ENCODE measurements around the gene OR2A5.

- TF ChIP-seq CTCF (IDR thresholded peaks at IDR 0.05) = no peak
- no peak for TF ChIP-seq POLR2A (IDR thresholded peaks at IDR 0.05)
Measured at GRCh38 chr7:144069511-144069910, 20.8 kb downstream of the OR2A5 start, which contains the start of gene OR2A25.
